ENCODE data around the gene KCNF1. TPM values are rescaled to one million over a fixed set of nuclear protein-coding genes. Genes with fewer than 3 reads are reported as not detected.

The KCNF1 gene
- polyA plus RNA-seq, 1 donor from 2014 or later, result 11.4 TPM

DNA sequence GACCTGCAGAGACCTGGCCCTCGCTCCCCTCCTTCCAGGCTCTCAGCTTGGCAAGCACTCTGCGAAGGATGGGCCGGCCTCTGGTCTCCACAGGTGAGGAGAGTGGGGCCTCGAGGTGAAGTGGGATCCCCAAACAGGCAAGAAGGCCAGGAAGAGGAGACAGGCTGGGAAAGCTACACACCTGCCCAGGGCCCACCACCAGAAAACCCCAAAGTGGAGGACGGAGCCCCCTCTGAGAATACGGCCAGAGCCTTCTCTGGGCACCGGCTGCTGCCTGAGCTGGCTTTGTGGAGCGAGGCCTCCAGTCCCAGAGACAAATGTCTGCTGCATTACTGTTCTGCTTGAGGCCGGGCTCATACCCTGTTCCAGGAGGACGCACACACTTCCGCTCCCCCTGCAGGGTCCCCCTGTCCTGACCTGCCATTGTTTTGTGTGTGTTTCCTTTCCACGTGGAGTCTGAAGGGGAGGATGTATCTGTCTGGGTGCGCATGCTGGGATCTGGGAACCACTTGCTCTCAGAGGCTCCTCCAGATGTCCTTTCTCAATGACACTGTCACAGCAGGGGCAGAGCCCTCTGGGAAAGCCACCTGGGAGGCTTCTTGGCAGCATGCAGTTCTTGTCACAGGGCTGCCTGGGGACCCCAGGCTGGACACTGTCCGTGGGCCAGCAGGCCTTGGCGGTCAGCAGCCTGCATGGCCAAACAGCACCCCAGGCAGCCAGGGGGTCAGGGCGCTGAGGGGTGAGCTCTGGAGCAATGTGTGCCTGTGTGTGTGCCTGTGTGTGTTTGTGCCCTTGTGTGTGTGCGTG is 20.8 kb downstream of the KCNF1 start:
- H3K9ac ChIP-seq (ENCODE audit: low read length), result no peak overlapping the region
- no peaks in the 10 kb centered on the region for H4K20me1 ChIP-seq (ENCODE audit: insufficient read depth)
- no peaks in the 10 kb centered on the region for H3K36me3 ChIP-seq (ENCODE audit: insufficient read depth, low read length)
- H3K4me2 ChIP-seq (ENCODE audit: low read length), result no peak overlapping the region
- no peak overlapping the region for H3K27ac ChIP-seq (ENCODE audit: low read length)
- no peaks in the 10 kb centered on the region for H3K9me3 ChIP-seq (ENCODE audit: low read length)
- TF ChIP-seq MXI1 (conservative IDR thresholded peaks at IDR 0.05; ENCODE audit: poor library complexity, severe bottlenecking) (no peak), EP300 (conservative IDR thresholded peaks at IDR 0.05; ENCODE audit: poor library complexity, severe bottlenecking) (no peak)
- H3K79me2 ChIP-seq (replicated peaks; ENCODE audit: insufficient read depth, low read length), result no peaks in the 10 kb centered on the region
- H3F3A ChIP-seq (ENCODE audit: insufficient read depth, low read length, poor library complexity, severe bottlenecking), result no peaks in the 10 kb centered on the region
- H3K9me2 ChIP-seq (ENCODE audit: insufficient read depth, low read length), result no peaks in the 10 kb centered on the region
- no peaks in the 10 kb centered on the region for H3K27me3 ChIP-seq (ENCODE audit: insufficient read depth, low read depth, low read length)
- H2AFZ ChIP-seq (ENCODE audit: low read depth, low read length), result no peak overlapping the region
- H3K4me3 ChIP-seq (ENCODE audit: low read length), result no peak overlapping the region

DNA sequence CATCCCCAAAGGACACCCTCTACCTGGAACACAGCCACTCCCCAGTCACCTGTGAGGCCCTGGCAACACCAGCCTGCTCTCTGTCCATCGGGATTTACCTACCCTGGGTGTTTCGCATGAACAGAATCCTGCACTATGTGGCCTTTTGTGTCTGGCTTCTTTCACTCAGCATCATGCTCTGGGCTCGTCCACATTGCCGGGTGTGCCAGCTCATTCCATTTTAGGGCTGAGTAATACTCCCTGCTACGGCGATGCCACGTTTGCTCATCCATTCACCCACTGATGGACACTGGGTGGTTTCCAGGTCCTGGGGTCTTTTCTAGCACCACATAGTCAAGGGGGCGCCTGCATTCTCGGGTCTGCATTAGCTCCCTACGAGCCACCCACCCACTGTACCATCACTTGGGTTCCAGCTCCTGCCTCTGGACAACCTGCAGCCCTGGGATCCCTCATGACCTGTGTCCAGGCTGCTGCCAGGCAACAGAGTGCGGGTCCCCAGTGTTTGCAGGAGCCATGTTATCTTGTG is 22.0 kb downstream of the KCNF1 start:
- no peaks in the 10 kb centered on the region for H3K27me3 ChIP-seq (ENCODE audit: insufficient read depth, low read depth, low read length)
- H4K20me1 ChIP-seq (ENCODE audit: insufficient read depth), result no peaks in the 10 kb centered on the region
- no peak overlapping the region for H3K27ac ChIP-seq (ENCODE audit: low read length)
- no peak overlapping the region for H2AFZ ChIP-seq (ENCODE audit: low read depth, low read length)
- no peak overlapping the region for H3K9ac ChIP-seq (ENCODE audit: low read length)
- no peak for TF ChIP-seq SMC3 (conservative IDR thresholded peaks at IDR 0.05; ENCODE audit: poor library complexity)
- no peak for TF ChIP-seq MXI1 (conservative IDR thresholded peaks at IDR 0.05; ENCODE audit: poor library complexity, severe bottlenecking)
- no peak for TF ChIP-seq POLR2AphosphoS5 (IDR thresholded peaks at IDR 0.05)
- TF ChIP-seq TAF1 (IDR thresholded peaks at IDR 0.05; ENCODE audit: low read depth), result no peak
- TF ChIP-seq RAD21 (conservative IDR thresholded peaks at IDR 0.05), result no peak
- TF ChIP-seq, protein P1, sequence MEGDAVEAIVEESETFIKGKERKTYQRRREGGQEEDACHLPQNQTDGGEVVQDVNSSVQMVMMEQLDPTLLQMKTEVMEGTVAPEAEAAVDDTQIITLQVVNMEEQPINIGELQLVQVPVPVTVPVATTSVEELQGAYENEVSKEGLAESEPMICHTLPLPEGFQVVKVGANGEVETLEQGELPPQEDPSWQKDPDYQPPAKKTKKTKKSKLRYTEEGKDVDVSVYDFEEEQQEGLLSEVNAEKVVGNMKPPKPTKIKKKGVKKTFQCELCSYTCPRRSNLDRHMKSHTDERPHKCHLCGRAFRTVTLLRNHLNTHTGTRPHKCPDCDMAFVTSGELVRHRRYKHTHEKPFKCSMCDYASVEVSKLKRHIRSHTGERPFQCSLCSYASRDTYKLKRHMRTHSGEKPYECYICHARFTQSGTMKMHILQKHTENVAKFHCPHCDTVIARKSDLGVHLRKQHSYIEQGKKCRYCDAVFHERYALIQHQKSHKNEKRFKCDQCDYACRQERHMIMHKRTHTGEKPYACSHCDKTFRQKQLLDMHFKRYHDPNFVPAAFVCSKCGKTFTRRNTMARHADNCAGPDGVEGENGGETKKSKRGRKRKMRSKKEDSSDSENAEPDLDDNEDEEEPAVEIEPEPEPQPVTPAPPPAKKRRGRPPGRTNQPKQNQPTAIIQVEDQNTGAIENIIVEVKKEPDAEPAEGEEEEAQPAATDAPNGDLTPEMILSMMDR (IDR thresholded peaks at IDR 0.05; ENCODE audit: poor library complexity, severe bottlenecking), result no peak
- TF ChIP-seq EZH2 (IDR thresholded peaks at IDR 0.05; ENCODE audit: borderline replicate concordance, insufficient read depth, low read length, poor library complexity, severe bottlenecking), result no peak
- TF ChIP-seq EP300 (conservative IDR thresholded peaks at IDR 0.05; ENCODE audit: poor library complexity, severe bottlenecking), result no peak
- TF ChIP-seq, protein P2, sequence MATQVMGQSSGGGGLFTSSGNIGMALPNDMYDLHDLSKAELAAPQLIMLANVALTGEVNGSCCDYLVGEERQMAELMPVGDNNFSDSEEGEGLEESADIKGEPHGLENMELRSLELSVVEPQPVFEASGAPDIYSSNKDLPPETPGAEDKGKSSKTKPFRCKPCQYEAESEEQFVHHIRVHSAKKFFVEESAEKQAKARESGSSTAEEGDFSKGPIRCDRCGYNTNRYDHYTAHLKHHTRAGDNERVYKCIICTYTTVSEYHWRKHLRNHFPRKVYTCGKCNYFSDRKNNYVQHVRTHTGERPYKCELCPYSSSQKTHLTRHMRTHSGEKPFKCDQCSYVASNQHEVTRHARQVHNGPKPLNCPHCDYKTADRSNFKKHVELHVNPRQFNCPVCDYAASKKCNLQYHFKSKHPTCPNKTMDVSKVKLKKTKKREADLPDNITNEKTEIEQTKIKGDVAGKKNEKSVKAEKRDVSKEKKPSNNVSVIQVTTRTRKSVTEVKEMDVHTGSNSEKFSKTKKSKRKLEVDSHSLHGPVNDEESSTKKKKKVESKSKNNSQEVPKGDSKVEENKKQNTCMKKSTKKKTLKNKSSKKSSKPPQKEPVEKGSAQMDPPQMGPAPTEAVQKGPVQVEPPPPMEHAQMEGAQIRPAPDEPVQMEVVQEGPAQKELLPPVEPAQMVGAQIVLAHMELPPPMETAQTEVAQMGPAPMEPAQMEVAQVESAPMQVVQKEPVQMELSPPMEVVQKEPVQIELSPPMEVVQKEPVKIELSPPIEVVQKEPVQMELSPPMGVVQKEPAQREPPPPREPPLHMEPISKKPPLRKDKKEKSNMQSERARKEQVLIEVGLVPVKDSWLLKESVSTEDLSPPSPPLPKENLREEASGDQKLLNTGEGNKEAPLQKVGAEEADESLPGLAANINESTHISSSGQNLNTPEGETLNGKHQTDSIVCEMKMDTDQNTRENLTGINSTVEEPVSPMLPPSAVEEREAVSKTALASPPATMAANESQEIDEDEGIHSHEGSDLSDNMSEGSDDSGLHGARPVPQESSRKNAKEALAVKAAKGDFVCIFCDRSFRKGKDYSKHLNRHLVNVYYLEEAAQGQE (IDR thresholded peaks at IDR 0.05; ENCODE audit: borderline replicate concordance), result no peak
- H3K36me3 ChIP-seq (ENCODE audit: insufficient read depth, low read length), result no peaks in the 10 kb centered on the region
- H3K4me3 ChIP-seq (ENCODE audit: low read length), result no peak overlapping the region
- H3K9me2 ChIP-seq (ENCODE audit: insufficient read depth, low read length), result no peaks in the 10 kb centered on the region
- no peaks in the 10 kb centered on the region for H3F3A ChIP-seq (ENCODE audit: insufficient read depth, low read length, poor library complexity, severe bottlenecking)
- no peak overlapping the region for H3K4me2 ChIP-seq (ENCODE audit: low read length)
- no peaks in the 10 kb centered on the region for H3K9me3 ChIP-seq (ENCODE audit: low read length)
- no peaks in the 10 kb centered on the region for H3K79me2 ChIP-seq (replicated peaks; ENCODE audit: insufficient read depth, low read length)
